ENCODE results near the gene PHKB. TPM values are rescaled to one million over a fixed set of nuclear protein-coding genes. Genes with fewer than 3 reads are reported as not detected.

Gene PHKB
- total RNA-seq = 10 to 100 TPM; 33.4 to 36.3 TPM

GRCh38 chr16:47460711-47461597 is at the start of gene PHKB, which contains the start of gene ITFG1:
Gene PHKB, plus strand, starts transcription at chr16:47461331. Its CDS starts 20 bp downstream, at chr16:47461351.
Gene ITFG1, minus strand, starts transcription at chr16:47461063. Its CDS starts 18 bp downstream, at chr16:47461045.

Small RNA genes within 50 kb of the gene (small RNA-seq; reads per million reads assigned to genes)
- gene RNA5SP425 = 0 reads per million in 2 donors

Other genes starting within 250 kb of the PHKB start
- 10 to 100 TPM; 44.0 to 53.3 TPM for gene ITFG1, start 268 bp upstream of the PHKB start, total RNA-seq